Activated naive CD4-positive, alpha-beta T cell treated with anti-CD3 and anti-CD28 coated beads, Interleukin-2, amount 10 ng/mL, durations not matched to agents 7 days and 5 days (primary cell): Measurements from ENCODE around the gene USP24.

Source experiments
- CTCF ChIA-PET: fragments of 350-600 bp; sonication (Branson Sonifier 250); formaldehyde crosslinking; loops from one replicate; lab custom pipeline; 2021; ENCODE audit warnings: antibody characterized with exemption; lab: Charles Lee
- DNase-seq: peaks from one replicate; pipeline ENCODE4 v3.0.0-alpha.2; 2020
- H3K27ac Mint-ChIP-seq: one replicate; pipeline ENCODE4 v1.8.0; 2021; ENCODE audit warnings: mild to moderate bottlenecking, moderate library complexity, mixed read lengths
- H3K27me3 Mint-ChIP-seq: one replicate; pipeline ENCODE4 v1.8.0; 2021; ENCODE audit warnings: mild to moderate bottlenecking, mixed read lengths
- H3K36me3 Mint-ChIP-seq: one replicate; pipeline ENCODE4 v1.8.0; 2021; ENCODE audit warnings: mixed read lengths
- H3K4me1 Mint-ChIP-seq: one replicate; pipeline ENCODE4 v1.8.0; 2021; ENCODE audit warnings: mixed read lengths
- H3K4me3 Mint-ChIP-seq: one replicate; pipeline ENCODE4 v1.8.0; 2021; ENCODE audit warnings: mild to moderate bottlenecking, moderate library complexity, mixed read lengths
- H3K9me3 Mint-ChIP-seq: one replicate; pipeline ENCODE4 v1.8.0; 2021; ENCODE audit warnings: mixed read lengths

USP24 gene

GRCh38 chr1:55172272-55172671, 42.9 kb downstream of the USP24 start:
- no peaks in the 10 kb centered on the region for H3K4me1 Mint-ChIP-seq
- no peaks in the 10 kb centered on the region for H3K27me3 Mint-ChIP-seq
- peaks cover 38% of the 10 kb centered on the region for H3K36me3 Mint-ChIP-seq
- CTCF ChIA-PET, result no interaction called here
- H3K4me3 Mint-ChIP-seq, result no peak overlapping the region
- DNase-seq, result no peak
- H3K27ac Mint-ChIP-seq, result no peak overlapping the region
- H3K9me3 Mint-ChIP-seq, result no peaks in the 10 kb centered on the region

- CTCF ChIA-PET, result no interaction called here
- H3K27ac Mint-ChIP-seq, result no peak overlapping the region
- H3K4me3 Mint-ChIP-seq, result no peak overlapping the region
Measured at GRCh38 chr1:55171694-55172093, 43.5 kb downstream of the USP24 start.

GRCh38 chr1:55170426-55170825, 44.7 kb downstream of the USP24 start:
- H3K4me3 Mint-ChIP-seq, result no peak overlapping the region
- H3K27me3 Mint-ChIP-seq, result no peaks in the 10 kb centered on the region
- H3K4me1 Mint-ChIP-seq, result no peaks in the 10 kb centered on the region
- CTCF ChIA-PET, result no interaction called here
- no peak overlapping the region for H3K27ac Mint-ChIP-seq
- H3K36me3 Mint-ChIP-seq, result peaks cover 40% of the 10 kb centered on the region
- H3K9me3 Mint-ChIP-seq, result no peaks in the 10 kb centered on the region
- DNase-seq, result no peak

More at GRCh38 chr1:55171694-55172093, 43.5 kb downstream of the USP24 start:
- H3K4me1 Mint-ChIP-seq, result no peaks in the 10 kb centered on the region
- no peak for DNase-seq
- H3K27me3 Mint-ChIP-seq, result no peaks in the 10 kb centered on the region
- no peaks in the 10 kb centered on the region for H3K9me3 Mint-ChIP-seq
- peaks cover 43% of the 10 kb centered on the region for H3K36me3 Mint-ChIP-seq

- Mint-ChIP-seq H3K4me3 (no peak overlapping the region), H3K27me3 (no peaks in the 10 kb centered on the region), H3K9me3 (no peaks in the 10 kb centered on the region), H3K27ac (no peak overlapping the region), H3K4me1 (peaks cover 10% of the 10 kb centered on the region), H3K36me3 (peaks cover 49% of the 10 kb centered on the region)
- no peak for DNase-seq
- CTCF ChIA-PET, result no interaction called here
Measured at GRCh38 chr1:55169126-55169525, 46.0 kb downstream of the USP24 start.

GRCh38 chr1:55168353-55168752, 46.8 kb downstream of the USP24 start:
- Mint-ChIP-seq H3K36me3 (peaks cover 48% of the 10 kb centered on the region), H3K27me3 (no peaks in the 10 kb centered on the region), H3K9me3 (no peaks in the 10 kb centered on the region), H3K4me3 (no peak overlapping the region), H3K4me1 (peaks cover 12% of the 10 kb centered on the region), H3K27ac (no peak overlapping the region)
- CTCF ChIA-PET, result no interaction called here
- no peak for DNase-seq

- Mint-ChIP-seq H3K27me3 (no peaks in the 10 kb centered on the region), H3K27ac (no peak overlapping the region), H3K9me3 (no peaks in the 10 kb centered on the region), H3K36me3 (peaks cover 48% of the 10 kb centered on the region), H3K4me1 (peaks cover 12% of the 10 kb centered on the region), H3K4me3 (no peak overlapping the region)
- CTCF ChIA-PET, result interaction anchor here (0.7 kb wide), 1 partner anchor 15 kb away, joined by 3 read pairs; no protein-coding TSS in a partner anchor
- DNase-seq, result no peak
Measured at GRCh38 chr1:55167224-55167871, 47.8 kb downstream of the USP24 start.

GRCh38 chr1:55164906-55165305, 50.3 kb downstream of the USP24 start:
- DNase-seq, result no peak
- H3K4me1 Mint-ChIP-seq, result peaks cover 12% of the 10 kb centered on the region
- H3K27me3 Mint-ChIP-seq, result no peaks in the 10 kb centered on the region
- CTCF ChIA-PET, result interaction anchor here (0.7 kb wide), 2 partner anchors 48 to 281 kb away, joined by 3 read pairs; no protein-coding TSS in a partner anchor
- no peaks in the 10 kb centered on the region for H3K9me3 Mint-ChIP-seq
- peaks cover 38% of the 10 kb centered on the region for H3K36me3 Mint-ChIP-seq
- H3K27ac Mint-ChIP-seq, result no peak overlapping the region
- no peak overlapping the region for H3K4me3 Mint-ChIP-seq

- H3K27ac Mint-ChIP-seq, result no peak overlapping the region
- peaks cover 7% of the 10 kb centered on the region for H3K4me1 Mint-ChIP-seq
- no peaks in the 10 kb centered on the region for H3K9me3 Mint-ChIP-seq
- peaks cover 42% of the 10 kb centered on the region for H3K36me3 Mint-ChIP-seq
- CTCF ChIA-PET, result interaction anchor here (1.5 to 2.3 kb wide), 2 partner anchors 16 to 119 kb away, joined by 3 to 9 read pairs; no protein-coding TSS in a partner anchor
- DNase-seq, result no peak
- H3K4me3 Mint-ChIP-seq, result no peak overlapping the region
- H3K27me3 Mint-ChIP-seq, result no peaks in the 10 kb centered on the region
Measured at GRCh38 chr1:55159571-55159970, 55.6 kb downstream of the USP24 start.

- DNase-seq, result no peak
- H3K4me3 Mint-ChIP-seq, result no peak overlapping the region
- no peak overlapping the region for H3K27ac Mint-ChIP-seq
- CTCF ChIA-PET, result no interaction called here
- peaks cover 12% of the 10 kb centered on the region for H3K4me1 Mint-ChIP-seq
- peaks cover 52% of the 10 kb centered on the region for H3K36me3 Mint-ChIP-seq
- no peaks in the 10 kb centered on the region for H3K27me3 Mint-ChIP-seq
- no peaks in the 10 kb centered on the region for H3K9me3 Mint-ChIP-seq
Measured at GRCh38 chr1:55156608-55157007, 58.6 kb downstream of the USP24 start.

- Mint-ChIP-seq H3K27me3 (no peaks in the 10 kb centered on the region), H3K4me1 (peaks cover 17% of the 10 kb centered on the region), H3K9me3 (no peaks in the 10 kb centered on the region), H3K27ac (no peak overlapping the region), H3K36me3 (peaks cover 54% of the 10 kb centered on the region), H3K4me3 (no peak overlapping the region)
- CTCF ChIA-PET, result no interaction called here
- DNase-seq, result no peak
Measured at GRCh38 chr1:55156093-55156492, 59.1 kb downstream of the USP24 start.

GRCh38 chr1:55155522-55155921, 59.6 kb downstream of the USP24 start:
- CTCF ChIA-PET, result no interaction called here
- Mint-ChIP-seq H3K4me1 (peaks cover 22% of the 10 kb centered on the region), H3K9me3 (no peaks in the 10 kb centered on the region), H3K27ac (no peak overlapping the region), H3K4me3 (no peak overlapping the region), H3K27me3 (no peaks in the 10 kb centered on the region), H3K36me3 (peaks cover 58% of the 10 kb centered on the region)
- no peak for DNase-seq

- Mint-ChIP-seq H3K9me3 (no peaks in the 10 kb centered on the region), H3K27me3 (no peaks in the 10 kb centered on the region), H3K4me3 (no peak overlapping the region), H3K4me1 (peaks cover 22% of the 10 kb centered on the region), H3K27ac (no peak overlapping the region), H3K36me3 (peaks cover 56% of the 10 kb centered on the region)
- CTCF ChIA-PET, result interaction anchor here (0.8 to 3.0 kb wide), 3 partner anchors 11 to 123 kb away, joined by 3 to 9 read pairs (median 8); no protein-coding TSS in a partner anchor
- DNase-seq, result no peak
Measured at GRCh38 chr1:55154616-55155015, 60.5 kb downstream of the USP24 start.

GRCh38 chr1:55153031-55153430, 62.1 kb downstream of the USP24 start:
- Mint-ChIP-seq H3K36me3 (peaks cover 50% of the 10 kb centered on the region), H3K27ac (no peak overlapping the region), H3K27me3 (no peaks in the 10 kb centered on the region), H3K9me3 (no peaks in the 10 kb centered on the region), H3K4me1 (peaks cover 22% of the 10 kb centered on the region), H3K4me3 (no peak overlapping the region)
- DNase-seq, result no peak
- CTCF ChIA-PET, result interaction anchor here (1.0 to 3.0 kb wide), 5 partner anchors 9 to 131 kb away, joined by 3 to 9 read pairs (median 3); no protein-coding TSS in a partner anchor

- CTCF ChIA-PET, result no interaction called here
- H3K4me1 Mint-ChIP-seq, result peaks cover 22% of the 10 kb centered on the region
- peak overlapping the region; percentile 42 for H3K4me3 Mint-ChIP-seq
- no peaks in the 10 kb centered on the region for H3K9me3 Mint-ChIP-seq
- peak overlapping the region; percentile 94 for H3K27ac Mint-ChIP-seq
- DNase-seq, result peak; percentile 26
- peaks cover 48% of the 10 kb centered on the region for H3K36me3 Mint-ChIP-seq
- H3K27me3 Mint-ChIP-seq, result no peaks in the 10 kb centered on the region
Measured at GRCh38 chr1:55150880-55151588, 64.1 kb downstream of the USP24 start.
